PC-3 (cell line): ENCODE data around the gene ZNF800.

Experiments
- EZH2 ChIP-seq: fragments of 300-600 bp; sonication (generic); IDR thresholded peaks from one replicate; pipeline ENCODE4 v1.6.1; 2017; ENCODE audit warnings: antibody characterized with exemption, mild to moderate bottlenecking, low read length; ENCODE audit not compliant: unreplicated experiment
- TF ChIP-seq, protein P1 (sequence below): fragments of 300-600 bp; sonication (generic); conservative IDR thresholded peaks from 2 replicates; pipeline ENCODE4 v1.5.1; 2017; ENCODE audit warnings: antibody characterized with exemption, low read depth, mild to moderate bottlenecking, low read length

DNA sequence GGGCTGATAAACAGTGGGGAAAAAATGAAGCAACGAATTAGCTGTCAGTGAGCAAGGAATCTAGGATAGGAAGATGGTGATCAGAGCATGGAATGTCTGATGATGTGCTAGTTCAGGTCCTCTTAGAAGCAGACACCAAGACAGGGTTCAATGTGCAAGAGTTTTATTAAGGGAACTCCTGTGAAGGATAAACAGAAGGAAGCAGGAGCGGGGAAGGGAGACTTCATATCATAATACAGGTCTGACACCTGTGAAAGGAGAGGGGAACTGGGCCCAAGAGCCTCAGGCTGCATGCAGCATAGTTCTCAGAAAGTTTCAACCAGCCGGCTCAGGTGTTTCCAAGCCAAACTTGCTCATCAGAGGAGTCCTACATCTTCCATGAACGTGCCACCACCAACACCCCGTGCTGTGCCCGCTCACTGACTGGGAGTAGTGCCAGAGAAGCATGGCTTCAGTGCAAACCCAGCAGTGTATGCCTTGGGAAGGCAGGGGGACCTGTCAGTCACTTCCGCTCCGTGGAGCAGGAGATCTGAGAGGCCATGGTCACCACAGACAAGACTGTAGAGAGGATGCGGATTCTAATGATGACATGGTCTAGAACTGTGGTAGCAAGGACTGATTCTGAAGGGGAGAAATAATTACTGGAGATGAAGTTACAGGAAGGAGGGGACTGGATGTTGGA, 45.8 kb downstream of the ZNF800 start:
- TF ChIP-seq, protein P1, sequence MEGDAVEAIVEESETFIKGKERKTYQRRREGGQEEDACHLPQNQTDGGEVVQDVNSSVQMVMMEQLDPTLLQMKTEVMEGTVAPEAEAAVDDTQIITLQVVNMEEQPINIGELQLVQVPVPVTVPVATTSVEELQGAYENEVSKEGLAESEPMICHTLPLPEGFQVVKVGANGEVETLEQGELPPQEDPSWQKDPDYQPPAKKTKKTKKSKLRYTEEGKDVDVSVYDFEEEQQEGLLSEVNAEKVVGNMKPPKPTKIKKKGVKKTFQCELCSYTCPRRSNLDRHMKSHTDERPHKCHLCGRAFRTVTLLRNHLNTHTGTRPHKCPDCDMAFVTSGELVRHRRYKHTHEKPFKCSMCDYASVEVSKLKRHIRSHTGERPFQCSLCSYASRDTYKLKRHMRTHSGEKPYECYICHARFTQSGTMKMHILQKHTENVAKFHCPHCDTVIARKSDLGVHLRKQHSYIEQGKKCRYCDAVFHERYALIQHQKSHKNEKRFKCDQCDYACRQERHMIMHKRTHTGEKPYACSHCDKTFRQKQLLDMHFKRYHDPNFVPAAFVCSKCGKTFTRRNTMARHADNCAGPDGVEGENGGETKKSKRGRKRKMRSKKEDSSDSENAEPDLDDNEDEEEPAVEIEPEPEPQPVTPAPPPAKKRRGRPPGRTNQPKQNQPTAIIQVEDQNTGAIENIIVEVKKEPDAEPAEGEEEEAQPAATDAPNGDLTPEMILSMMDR: no peak
- no peak for TF ChIP-seq EZH2
